HG03354 (cell line): ENCODE results near the gene KDM7A.
"Not testable (repeated sequence)": the region's sequence is repeated elsewhere in the genome, so short reads cannot be mapped to it uniquely, and the experiment has no call there.

Experiments
- ATAC-seq: cut with Tn5 transposase; IDR thresholded peaks from one replicate; pipeline ENCODE4 v1.9.1; 2021; ENCODE audit warnings: mild to moderate bottlenecking; ENCODE audit not compliant: unreplicated experiment, poor library complexity, severe bottlenecking

KDM7A gene

GRCh38 chr7:140162081-140162480 lies 14.7 kb downstream of the KDM7A start:
- not testable (repeated sequence) for ATAC-seq

GRCh38 chr7:140161047-140161446 lies 15.7 kb downstream of the KDM7A start:
- ATAC-seq, result no peak

GRCh38 chr7:140160308-140160707 lies 16.5 kb downstream of the KDM7A start:
- no peak for ATAC-seq

- ATAC-seq, result no peak
Measured at GRCh38 chr7:140159497-140159896, 17.3 kb downstream of the KDM7A start.

GRCh38 chr7:140156460-140157080 lies 20.2 kb downstream of the KDM7A start:
- ATAC-seq, result no peak

GRCh38 chr7:140155428-140155827 lies 21.4 kb downstream of the KDM7A start:
- no peak for ATAC-seq

- ATAC-seq, result no peak
Measured at GRCh38 chr7:140153666-140154161, 23.1 kb downstream of the KDM7A start.

GRCh38 chr7:140146574-140146973 lies 30.2 kb downstream of the KDM7A start:
- ATAC-seq, result no peak

- ATAC-seq, result no peak
Measured at GRCh38 chr7:140145709-140146108, 31.1 kb downstream of the KDM7A start.

GRCh38 chr7:140144821-140145220 lies 32.0 kb downstream of the KDM7A start:
- no peak for ATAC-seq

- ATAC-seq, result no peak
Measured at GRCh38 chr7:140143997-140144396, 32.8 kb downstream of the KDM7A start.

- no peak for ATAC-seq
Measured at GRCh38 chr7:140142031-140142430, 34.8 kb downstream of the KDM7A start.

- no peak for ATAC-seq
Measured at GRCh38 chr7:140141256-140141655, 35.5 kb downstream of the KDM7A start.

- no peak for ATAC-seq
Measured at GRCh38 chr7:140137078-140137477, 39.7 kb downstream of the KDM7A start.

GRCh38 chr7:140136073-140136472 lies 40.7 kb downstream of the KDM7A start:
- ATAC-seq, result no peak

GRCh38 chr7:140134039-140134438 lies 42.7 kb downstream of the KDM7A start:
- ATAC-seq, result no peak

- no peak for ATAC-seq
Measured at GRCh38 chr7:140127360-140128127, 49.2 kb downstream of the KDM7A start.

- ATAC-seq, result no peak
Measured at GRCh38 chr7:140126435-140127034, 50.2 kb downstream of the KDM7A start.

GRCh38 chr7:140122965-140123364 lies 53.8 kb downstream of the KDM7A start:
- ATAC-seq, result no peak

GRCh38 chr7:140121326-140121725 lies 55.5 kb downstream of the KDM7A start:
- ATAC-seq, result no peak

- ATAC-seq, result not testable (repeated sequence)
Measured at GRCh38 chr7:140114817-140115216, 62.0 kb downstream of the KDM7A start.
